ENCODE measurements around the gene PIK3R5.

DNA sequence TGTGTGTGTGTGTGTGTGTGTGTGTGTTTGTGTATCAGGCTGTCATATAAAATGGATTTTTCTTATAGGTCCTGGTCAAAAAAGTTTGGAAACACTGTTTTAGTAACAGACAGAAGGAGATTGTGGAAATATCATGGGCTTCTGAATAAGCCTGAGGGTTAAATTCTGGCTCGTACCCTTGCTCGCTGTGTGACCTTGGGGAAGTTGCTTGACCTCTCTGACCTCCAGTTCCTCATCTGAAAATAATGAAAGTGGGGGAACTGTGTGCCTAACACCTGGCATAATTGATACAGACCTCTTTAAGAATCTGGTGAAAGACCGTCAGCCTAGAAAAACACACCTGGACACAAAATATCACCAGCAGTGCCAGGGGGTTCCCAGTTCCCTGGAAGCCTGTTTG is 72.4 kb downstream of the PIK3R5 start:
- TF ChIP-seq, protein P1, sequence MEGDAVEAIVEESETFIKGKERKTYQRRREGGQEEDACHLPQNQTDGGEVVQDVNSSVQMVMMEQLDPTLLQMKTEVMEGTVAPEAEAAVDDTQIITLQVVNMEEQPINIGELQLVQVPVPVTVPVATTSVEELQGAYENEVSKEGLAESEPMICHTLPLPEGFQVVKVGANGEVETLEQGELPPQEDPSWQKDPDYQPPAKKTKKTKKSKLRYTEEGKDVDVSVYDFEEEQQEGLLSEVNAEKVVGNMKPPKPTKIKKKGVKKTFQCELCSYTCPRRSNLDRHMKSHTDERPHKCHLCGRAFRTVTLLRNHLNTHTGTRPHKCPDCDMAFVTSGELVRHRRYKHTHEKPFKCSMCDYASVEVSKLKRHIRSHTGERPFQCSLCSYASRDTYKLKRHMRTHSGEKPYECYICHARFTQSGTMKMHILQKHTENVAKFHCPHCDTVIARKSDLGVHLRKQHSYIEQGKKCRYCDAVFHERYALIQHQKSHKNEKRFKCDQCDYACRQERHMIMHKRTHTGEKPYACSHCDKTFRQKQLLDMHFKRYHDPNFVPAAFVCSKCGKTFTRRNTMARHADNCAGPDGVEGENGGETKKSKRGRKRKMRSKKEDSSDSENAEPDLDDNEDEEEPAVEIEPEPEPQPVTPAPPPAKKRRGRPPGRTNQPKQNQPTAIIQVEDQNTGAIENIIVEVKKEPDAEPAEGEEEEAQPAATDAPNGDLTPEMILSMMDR (IDR thresholded peaks at IDR 0.05; ENCODE audit: insufficient read depth, low read length, poor library complexity, severe bottlenecking) = no peak
- no peak for TF ChIP-seq EZH2phosphoT487 (conservative IDR thresholded peaks at IDR 0.05; ENCODE audit: low read length)

Data from SU-DHL-6 (cell line).